NB4 (cell line): ENCODE data around the gene GPRC5B.

Experiments
- CTCF ChIP-seq: IDR thresholded peaks from one replicate; pipeline ENCODE4 v1.5.1; 2012; ENCODE audit warnings: low read depth, low read length
- MAX ChIP-seq: IDR thresholded peaks from 2 replicates; pipeline ENCODE4 v1.6.1; 2011; ENCODE audit warnings: low read depth, low read length
- MYC ChIP-seq: IDR thresholded peaks from 2 replicates; pipeline ENCODE4 v1.6.1; 2011; ENCODE audit warnings: low read depth, low read length
- POLR2A ChIP-seq: IDR thresholded peaks from 2 replicates; pipeline ENCODE4 v1.6.1; 2011; ENCODE audit warnings: mild to moderate bottlenecking; ENCODE audit not compliant: insufficient read length; ENCODE audit errors: extremely low read depth

GRCh38 chr16:19853742-19854542 lies 30.7 kb downstream of the GPRC5B start:
- TF ChIP-seq POLR2A (no peak), CTCF (no peak), MYC (no peak), MAX (no peak)
